ENCODE data around the gene ONECUT3.
A peak's percentile ranks its signal among the peaks of the same experiment; 100 is the strongest.

ONECUT3 gene

DNA sequence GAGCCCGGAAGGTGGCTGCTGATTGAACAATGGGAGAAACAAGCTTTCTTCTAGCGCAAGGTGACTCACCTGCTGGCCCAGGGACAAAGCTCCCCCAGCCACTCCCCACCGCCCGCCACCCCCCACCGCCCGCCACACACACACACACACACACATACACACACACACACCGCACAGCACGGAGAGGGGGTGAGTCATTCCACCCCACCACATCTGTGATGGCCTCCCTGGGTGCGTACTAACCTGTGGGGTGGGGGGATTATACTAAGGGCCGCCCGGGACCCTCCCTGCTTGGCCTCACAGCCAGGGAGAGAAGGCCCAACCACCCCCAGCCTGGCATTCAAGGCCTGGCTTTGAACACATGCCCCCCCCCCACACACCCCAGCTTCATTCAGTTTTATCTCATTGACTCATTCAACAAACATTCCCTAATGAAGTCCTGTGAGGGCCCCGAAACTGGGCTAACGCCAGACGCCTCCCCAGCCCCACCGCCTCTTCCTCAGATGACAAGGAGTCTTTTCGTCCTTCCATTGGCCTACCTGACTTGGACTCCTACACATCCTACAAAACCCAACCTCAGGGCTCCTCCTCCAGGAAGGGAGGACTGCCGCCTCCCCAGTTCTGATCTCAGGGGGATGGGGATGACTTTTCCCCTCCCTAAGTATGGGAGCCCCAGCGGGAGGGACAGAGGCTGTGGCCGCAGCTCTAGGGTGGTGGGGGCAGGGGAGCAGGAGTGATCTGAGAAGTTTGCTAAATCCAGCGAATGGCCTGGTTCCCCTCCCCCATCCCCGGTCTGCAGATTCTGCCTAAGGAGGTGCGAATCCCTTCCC, 5.8 kb upstream of the ONECUT3 start (continued):
- TF ChIP-seq ZNF830 (tag by site-specific recombination; IDR thresholded peaks at IDR 0.05; ENCODE audit: low read depth), result no peak
- TF ChIP-seq ZBTB21 (tag by site-specific recombination; IDR thresholded peaks at IDR 0.05), result peak; percentile 55
- TF ChIP-seq ZNF624 (tag by site-specific recombination; IDR thresholded peaks at IDR 0.05), result no peak
- TF ChIP-seq ZNF664 (tag by site-specific recombination; IDR thresholded peaks at IDR 0.05), result no peak
- peak; percentile 98 for TF ChIP-seq HIC1 (tag by site-specific recombination; IDR thresholded peaks at IDR 0.05)
- no peak for TF ChIP-seq ZNF114 (tag by site-specific recombination; IDR thresholded peaks at IDR 0.05)
- TF ChIP-seq ZNF19 (tag by site-specific recombination; IDR thresholded peaks at IDR 0.05; ENCODE audit: low read depth), result no peak
- no peak for TF ChIP-seq ZNF529 (tag by site-specific recombination; IDR thresholded peaks at IDR 0.05; ENCODE audit: insufficient replicate concordance)
- no peak for TF ChIP-seq ZNF311 (tag by site-specific recombination; IDR thresholded peaks at IDR 0.05; ENCODE audit: borderline replicate concordance)
- TF ChIP-seq KLF9 (tag by site-specific recombination; IDR thresholded peaks at IDR 0.05; ENCODE audit: low read depth), result 0 out of 2 replicates have a peak, but pooled peaks have one; percentile 22
- TF ChIP-seq ZNF302 (tag by site-specific recombination; IDR thresholded peaks at IDR 0.05; ENCODE audit: low read depth), result no peak
- TF ChIP-seq, protein P1, sequence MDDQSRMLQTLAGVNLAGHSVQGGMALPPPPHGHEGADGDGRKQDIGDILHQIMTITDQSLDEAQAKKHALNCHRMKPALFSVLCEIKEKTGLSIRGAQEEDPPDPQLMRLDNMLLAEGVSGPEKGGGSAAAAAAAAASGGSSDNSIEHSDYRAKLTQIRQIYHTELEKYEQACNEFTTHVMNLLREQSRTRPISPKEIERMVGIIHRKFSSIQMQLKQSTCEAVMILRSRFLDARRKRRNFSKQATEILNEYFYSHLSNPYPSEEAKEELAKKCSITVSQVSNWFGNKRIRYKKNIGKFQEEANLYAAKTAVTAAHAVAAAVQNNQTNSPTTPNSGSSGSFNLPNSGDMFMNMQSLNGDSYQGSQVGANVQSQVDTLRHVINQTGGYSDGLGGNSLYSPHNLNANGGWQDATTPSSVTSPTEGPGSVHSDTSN (CRISPR knock-in tag; IDR thresholded peaks at IDR 0.05), result no peak
- TF ChIP-seq ZNF600 (tag by site-specific recombination; IDR thresholded peaks at IDR 0.05), result peak; percentile 77
- peak; percentile 99 for TF ChIP-seq WT1 (tag by site-specific recombination; IDR thresholded peaks at IDR 0.05)
- no peak for TF ChIP-seq OVOL3 (tag by site-specific recombination; IDR thresholded peaks at IDR 0.05)
- TF ChIP-seq ZNF175 (tag by site-specific recombination; IDR thresholded peaks at IDR 0.05), result no peak
- TF ChIP-seq ZNF704 (tag by site-specific recombination; IDR thresholded peaks at IDR 0.05), result no peak
- TF ChIP-seq ZNF544 (tag by site-specific recombination; IDR thresholded peaks at IDR 0.05), result no peak
- TF ChIP-seq ZNF549 (tag by site-specific recombination; IDR thresholded peaks at IDR 0.05), result no peak
- no peak for TF ChIP-seq ZNF658 (tag by site-specific recombination; IDR thresholded peaks at IDR 0.05)
- peak; percentile 100 for TF ChIP-seq ZFP3 (tag by site-specific recombination; IDR thresholded peaks at IDR 0.05; ENCODE audit: low read depth)
- no peak for TF ChIP-seq ZNF133 (tag by site-specific recombination; IDR thresholded peaks at IDR 0.05)
- TF ChIP-seq ZNF169 (tag by site-specific recombination; IDR thresholded peaks at IDR 0.05), result peak; percentile 11; the same call in 1 of the 2 replicates
- TF ChIP-seq ZFP37 (tag by site-specific recombination; IDR thresholded peaks at IDR 0.05), result no peak
- no peak for TF ChIP-seq ZNF274 (IDR thresholded peaks at IDR 0.05; ENCODE audit: low read length)
- no peak for TF ChIP-seq ZNF274 (tag by site-specific recombination; IDR thresholded peaks at IDR 0.05; ENCODE audit: borderline replicate concordance)
- peak; percentile 66 for TF ChIP-seq GLIS2 (tag by site-specific recombination; IDR thresholded peaks at IDR 0.05)
- no peak for TF ChIP-seq ZNF596 (tag by site-specific recombination; IDR thresholded peaks at IDR 0.05)
- no peak for TF ChIP-seq ZNF221 (tag by site-specific recombination; IDR thresholded peaks at IDR 0.05; ENCODE audit: borderline replicate concordance)
- TF ChIP-seq, protein P2, sequence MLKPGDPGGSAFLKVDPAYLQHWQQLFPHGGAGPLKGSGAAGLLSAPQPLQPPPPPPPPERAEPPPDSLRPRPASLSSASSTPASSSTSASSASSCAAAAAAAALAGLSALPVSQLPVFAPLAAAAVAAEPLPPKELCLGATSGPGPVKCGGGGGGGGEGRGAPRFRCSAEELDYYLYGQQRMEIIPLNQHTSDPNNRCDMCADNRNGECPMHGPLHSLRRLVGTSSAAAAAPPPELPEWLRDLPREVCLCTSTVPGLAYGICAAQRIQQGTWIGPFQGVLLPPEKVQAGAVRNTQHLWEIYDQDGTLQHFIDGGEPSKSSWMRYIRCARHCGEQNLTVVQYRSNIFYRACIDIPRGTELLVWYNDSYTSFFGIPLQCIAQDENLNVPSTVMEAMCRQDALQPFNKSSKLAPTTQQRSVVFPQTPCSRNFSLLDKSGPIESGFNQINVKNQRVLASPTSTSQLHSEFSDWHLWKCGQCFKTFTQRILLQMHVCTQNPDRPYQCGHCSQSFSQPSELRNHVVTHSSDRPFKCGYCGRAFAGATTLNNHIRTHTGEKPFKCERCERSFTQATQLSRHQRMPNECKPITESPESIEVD (tag by site-specific recombination; IDR thresholded peaks at IDR 0.05), result no peak
- TF ChIP-seq ZNF280D (tag by site-specific recombination; IDR thresholded peaks at IDR 0.05), result no peak

Data from HEK293 (cell line).